ENCODE results near the gene CACNA1I. TPM values are rescaled to one million over a fixed set of nuclear protein-coding genes. Genes with fewer than 3 reads are reported as not detected.
"Not testable (repeated sequence)": the region's sequence is repeated elsewhere in the genome, so short reads cannot be mapped to it uniquely, and the experiment has no call there.

The CACNA1I gene
- 1 to 10 TPM in 1 of 2 donors, under 1 TPM in 1; 0.27 to 1.4 TPM for total RNA-seq

- ATAC-seq (no peak), DNase-seq (ENCODE audit: low spot score in 2 of 2) (no peak)
- no peak within 1 kb of the TSS for H3K27ac Mint-ChIP-seq
- H3K36me3 Mint-ChIP-seq, result no peaks in the 10 kb centered on the region
- H3K9me3 Mint-ChIP-seq, result peaks cover 3 to 4% of the 10 kb centered on the region in 2 donors
Observed at GRCh38 chr22:39570665-39571064, at the start of gene CACNA1I. CACNA1I (plus strand) TSS chr22:39570753; CDS start chr22:39570753, 0 bp downstream.

- DNase-seq (ENCODE audit: low spot score in 2 of 2); ATAC-seq; H3K9me3 Mint-ChIP-seq: not testable (repeated sequence)
- peak overlapping the region; percentile 97 to 100 for H3K27ac Mint-ChIP-seq
- H3K36me3 Mint-ChIP-seq, result peaks cover 33 to 60% of the 10 kb centered on the region in 2 donors
Observed at GRCh38 chr22:39521106-39521885, 49.3 kb upstream of the CACNA1I start.

GRCh38 chr22:39522091-39522490, 48.5 kb upstream of the CACNA1I start:
- not testable (repeated sequence) for DNase-seq (ENCODE audit: low spot score in 2 of 2); ATAC-seq; H3K9me3 Mint-ChIP-seq
- peak overlapping the region; percentile 97 to 100 for H3K27ac Mint-ChIP-seq
- peaks cover 32 to 60% of the 10 kb centered on the region in 2 donors for H3K36me3 Mint-ChIP-seq

GRCh38 chr22:39522567-39523300, 47.8 kb upstream of the CACNA1I start:
- no peaks in the 10 kb centered on the region for H3K9me3 Mint-ChIP-seq
- ATAC-seq (peak in 1 of 2 donors; percentile 2), DNase-seq (ENCODE audit: low spot score in 2 of 2) (peak in 1 of 2 donors; percentile 55)
- peaks cover 32 to 60% of the 10 kb centered on the region in 2 donors for H3K36me3 Mint-ChIP-seq
- H3K27ac Mint-ChIP-seq, result peak overlapping the region; percentile 97 to 100

- H3K9me3 Mint-ChIP-seq, result no peaks in the 10 kb centered on the region
- peak overlapping the region; percentile 97 to 100 for H3K27ac Mint-ChIP-seq
- no peak for ATAC-seq
- no peak for DNase-seq (ENCODE audit: low spot score in 2 of 2)
- H3K36me3 Mint-ChIP-seq, result peaks cover 32 to 66% of the 10 kb centered on the region in 2 donors
Observed at GRCh38 chr22:39524089-39524752, 46.3 kb upstream of the CACNA1I start.

- Mint-ChIP-seq H3K27ac (peak overlapping the region; percentile 97 to 100), H3K9me3 (no peaks in the 10 kb centered on the region), H3K36me3 (peaks cover 32 to 68% of the 10 kb centered on the region in 2 donors)
- DNase-seq (ENCODE audit: low spot score in 2 of 2) (no peak), ATAC-seq (no peak)
Observed at GRCh38 chr22:39524753-39525657, 45.5 kb upstream of the CACNA1I start.

GRCh38 chr22:39525658-39525975, 44.9 kb upstream of the CACNA1I start:
- Mint-ChIP-seq H3K9me3 (no peaks in the 10 kb centered on the region), H3K27ac (peak overlapping the region; percentile 97 to 100), H3K36me3 (peaks cover 29 to 65% of the 10 kb centered on the region in 2 donors)
- DNase-seq (ENCODE audit: low spot score in 2 of 2) (no peak), ATAC-seq (no peak)

GRCh38 chr22:39526736-39527171, 43.8 kb upstream of the CACNA1I start:
- H3K27ac Mint-ChIP-seq, result peak overlapping the region; percentile 81 to 89
- H3K9me3 Mint-ChIP-seq, result no peaks in the 10 kb centered on the region
- no peak for DNase-seq (ENCODE audit: low spot score in 2 of 2)
- H3K36me3 Mint-ChIP-seq, result peaks cover 23 to 64% of the 10 kb centered on the region in 2 donors
- ATAC-seq, result peak; percentile 10 to 21

GRCh38 chr22:39527481-39527961, 43.0 kb upstream of the CACNA1I start:
- H3K27ac Mint-ChIP-seq, result peak overlapping the region; percentile 81 to 89
- no peaks in the 10 kb centered on the region for H3K9me3 Mint-ChIP-seq
- no peak for ATAC-seq
- H3K36me3 Mint-ChIP-seq, result peaks cover 23 to 64% of the 10 kb centered on the region in 2 donors
- no peak for DNase-seq (ENCODE audit: low spot score in 2 of 2)

GRCh38 chr22:39528080-39528661, 42.4 kb upstream of the CACNA1I start:
- H3K27ac Mint-ChIP-seq, result peak overlapping the region; percentile 39 to 98
- DNase-seq (ENCODE audit: low spot score in 2 of 2) (no peak), ATAC-seq (no peak)
- peaks cover 20 to 60% of the 10 kb centered on the region in 2 donors for H3K36me3 Mint-ChIP-seq
- H3K9me3 Mint-ChIP-seq, result no peaks in the 10 kb centered on the region

- ATAC-seq (peak; percentile 20 to 34), DNase-seq (ENCODE audit: low spot score in 2 of 2) (peak; percentile 87 to 90)
- peaks cover 15 to 55% of the 10 kb centered on the region in 2 donors for H3K36me3 Mint-ChIP-seq
- peak overlapping the region; percentile 72 to 98 for H3K27ac Mint-ChIP-seq
- no peaks in the 10 kb centered on the region for H3K9me3 Mint-ChIP-seq
Observed at GRCh38 chr22:39528681-39529486, 41.7 kb upstream of the CACNA1I start.

GRCh38 chr22:39529487-39529851, 41.1 kb upstream of the CACNA1I start:
- Mint-ChIP-seq H3K9me3 (no peaks in the 10 kb centered on the region), H3K27ac (peak overlapping the region in 1 of 2 donors; percentile 98), H3K36me3 (peaks cover 15 to 51% of the 10 kb centered on the region in 2 donors)
- no peak for ATAC-seq
- DNase-seq (ENCODE audit: low spot score in 2 of 2), result no peak

GRCh38 chr22:39530116-39530515, 40.4 kb upstream of the CACNA1I start:
- Mint-ChIP-seq H3K9me3 (no peaks in the 10 kb centered on the region), H3K27ac (peak overlapping the region in 1 of 2 donors; percentile 98), H3K36me3 (peaks cover 15 to 44% of the 10 kb centered on the region in 2 donors)
- ATAC-seq, result no peak
- no peak for DNase-seq (ENCODE audit: low spot score in 2 of 2)

- no peak for ATAC-seq
- DNase-seq (ENCODE audit: low spot score in 2 of 2), result no peak
- Mint-ChIP-seq H3K36me3 (peaks cover 15 to 37% of the 10 kb centered on the region in 2 donors), H3K9me3 (no peaks in the 10 kb centered on the region), H3K27ac (peak overlapping the region; percentile 97 to 98)
Observed at GRCh38 chr22:39530692-39531331, 39.7 kb upstream of the CACNA1I start.

Data from activated naive CD4-positive, alpha-beta T cell treated with anti-CD3 and anti-CD28 coated beads, Interleukin-2, amount 50 U/mL, for 72 hours (primary cell).